ENCODE results near the gene RBBP5.
A peak's percentile ranks its signal among the peaks of the same experiment; 100 is the strongest.

RBBP5 gene

DNA sequence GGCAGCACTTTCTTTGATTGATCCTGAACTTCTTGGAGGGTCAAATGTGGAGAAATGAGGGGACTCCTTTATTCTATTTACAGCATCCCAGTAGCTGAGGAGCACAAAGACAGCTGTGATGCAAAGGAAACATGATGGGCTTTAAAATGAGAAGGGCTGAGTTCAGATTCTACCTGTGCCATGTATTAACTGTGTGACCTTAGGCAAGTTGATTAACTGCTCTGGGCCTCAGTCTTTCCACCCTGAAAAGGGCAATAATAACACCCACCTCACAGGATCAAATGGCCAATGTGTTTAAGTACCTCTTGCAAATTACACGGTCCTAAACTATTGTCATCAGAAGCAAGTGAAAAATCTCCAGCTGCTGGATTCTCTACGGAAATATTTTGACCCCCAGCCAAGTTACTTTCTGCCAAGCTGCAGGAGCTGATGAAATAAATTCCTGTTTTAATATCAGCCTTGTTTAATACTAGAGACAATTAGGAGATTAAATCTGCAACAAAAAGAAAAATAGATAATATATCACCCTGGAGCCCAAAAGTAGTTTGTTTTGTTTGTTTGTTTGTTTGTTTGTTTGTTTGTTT lies 53.2 kb downstream of the RBBP5 start:
- no peaks in the 10 kb centered on the region for H3K36me3 ChIP-seq (ENCODE audit: insufficient read depth)
- H3K27ac ChIP-seq: no peak overlapping the region
- H3K9ac ChIP-seq: no peak overlapping the region
- no peaks in the 10 kb centered on the region for H4K20me1 ChIP-seq (ENCODE audit: insufficient read depth)
- H3K4me3 ChIP-seq (IDR thresholded peaks at IDR 0.05; ENCODE audit: insufficient read depth, low read depth, low read length): no peak overlapping the region
- TF ChIP-seq, protein P1, sequence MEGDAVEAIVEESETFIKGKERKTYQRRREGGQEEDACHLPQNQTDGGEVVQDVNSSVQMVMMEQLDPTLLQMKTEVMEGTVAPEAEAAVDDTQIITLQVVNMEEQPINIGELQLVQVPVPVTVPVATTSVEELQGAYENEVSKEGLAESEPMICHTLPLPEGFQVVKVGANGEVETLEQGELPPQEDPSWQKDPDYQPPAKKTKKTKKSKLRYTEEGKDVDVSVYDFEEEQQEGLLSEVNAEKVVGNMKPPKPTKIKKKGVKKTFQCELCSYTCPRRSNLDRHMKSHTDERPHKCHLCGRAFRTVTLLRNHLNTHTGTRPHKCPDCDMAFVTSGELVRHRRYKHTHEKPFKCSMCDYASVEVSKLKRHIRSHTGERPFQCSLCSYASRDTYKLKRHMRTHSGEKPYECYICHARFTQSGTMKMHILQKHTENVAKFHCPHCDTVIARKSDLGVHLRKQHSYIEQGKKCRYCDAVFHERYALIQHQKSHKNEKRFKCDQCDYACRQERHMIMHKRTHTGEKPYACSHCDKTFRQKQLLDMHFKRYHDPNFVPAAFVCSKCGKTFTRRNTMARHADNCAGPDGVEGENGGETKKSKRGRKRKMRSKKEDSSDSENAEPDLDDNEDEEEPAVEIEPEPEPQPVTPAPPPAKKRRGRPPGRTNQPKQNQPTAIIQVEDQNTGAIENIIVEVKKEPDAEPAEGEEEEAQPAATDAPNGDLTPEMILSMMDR (conservative IDR thresholded peaks at IDR 0.05; ENCODE audit: low read depth, low read length): no peak
- H2AFZ ChIP-seq (ENCODE audit: low read depth): no peak overlapping the region
- H3K79me2 ChIP-seq (ENCODE audit: insufficient read depth, low read depth): no peaks in the 10 kb centered on the region
- H3K4me1 ChIP-seq (ENCODE audit: low read depth, poor library complexity, severe bottlenecking): no peaks in the 10 kb centered on the region
- H3K27me3 ChIP-seq (ENCODE audit: insufficient read depth, low read depth): peaks cover 11% of the 10 kb centered on the region
- H3K4me2 ChIP-seq: no peak overlapping the region

DNA sequence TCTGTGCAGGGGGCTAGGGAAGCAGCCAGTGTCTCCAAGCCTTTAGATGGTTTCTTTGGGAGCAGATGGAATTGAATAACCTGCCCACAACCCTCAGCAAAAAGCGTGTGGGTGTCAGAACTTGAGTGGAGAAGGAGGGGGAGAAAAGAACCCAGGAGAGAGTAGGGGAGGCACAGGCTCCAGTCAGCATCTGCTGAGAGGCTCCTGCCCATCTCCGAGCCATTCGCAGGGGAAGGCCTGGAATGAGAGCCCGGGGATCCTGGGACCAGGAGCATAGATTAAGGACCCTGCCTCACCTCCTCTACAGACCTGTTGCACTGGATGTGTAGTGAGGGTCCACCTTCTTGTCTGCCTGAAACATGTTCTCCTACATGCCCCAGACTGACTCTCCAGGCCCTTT lies 53.8 kb downstream of the RBBP5 start:
- Histone ChIP-seq H3K79me2 (ENCODE audit: insufficient read depth, low read depth) (no peaks in the 10 kb centered on the region), H2AFZ (ENCODE audit: low read depth) (no peak overlapping the region), H3K27me3 (ENCODE audit: insufficient read depth, low read depth) (peaks cover 11% of the 10 kb centered on the region), H3K36me3 (ENCODE audit: insufficient read depth) (no peaks in the 10 kb centered on the region), H3K4me3 (IDR thresholded peaks at IDR 0.05; ENCODE audit: insufficient read depth, low read depth, low read length) (no peak overlapping the region), H3K4me1 (ENCODE audit: low read depth, poor library complexity, severe bottlenecking) (no peaks in the 10 kb centered on the region), H3K4me2 (no peak overlapping the region), H3K9ac (no peak overlapping the region), H4K20me1 (ENCODE audit: insufficient read depth) (no peaks in the 10 kb centered on the region), H3K27ac (no peak overlapping the region)
- TF ChIP-seq, protein P1 (conservative IDR thresholded peaks at IDR 0.05; ENCODE audit: low read depth, low read length): no peak

DNA sequence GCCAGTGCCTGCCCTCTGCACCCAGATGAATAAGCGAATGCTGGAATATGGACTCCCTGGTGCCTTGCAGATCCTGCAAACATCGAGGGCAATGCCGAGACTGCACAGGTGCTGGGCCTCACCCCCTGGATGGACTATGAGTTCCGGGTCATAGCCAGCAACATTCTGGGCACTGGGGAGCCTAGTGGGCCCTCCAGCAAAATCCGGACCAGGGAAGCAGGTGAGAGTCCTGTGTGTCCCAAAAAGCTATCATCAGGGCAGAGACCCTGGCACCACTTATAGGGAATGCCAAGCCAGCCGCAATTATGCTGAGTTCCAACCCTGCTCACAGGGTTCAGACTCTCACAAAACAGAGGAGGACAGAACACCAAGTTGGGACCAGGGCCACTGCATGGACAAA lies 54.7 kb downstream of the RBBP5 start:
- Histone ChIP-seq H3K4me3 (IDR thresholded peaks at IDR 0.05; ENCODE audit: insufficient read depth, low read depth, low read length) (no peak overlapping the region), H3K4me1 (ENCODE audit: low read depth, poor library complexity, severe bottlenecking) (no peaks in the 10 kb centered on the region), H4K20me1 (ENCODE audit: insufficient read depth) (no peaks in the 10 kb centered on the region), H2AFZ (ENCODE audit: low read depth) (no peak overlapping the region), H3K9ac (no peak overlapping the region), H3K27me3 (ENCODE audit: insufficient read depth, low read depth) (peaks cover 16% of the 10 kb centered on the region), H3K36me3 (ENCODE audit: insufficient read depth) (no peaks in the 10 kb centered on the region), H3K79me2 (ENCODE audit: insufficient read depth, low read depth) (no peaks in the 10 kb centered on the region), H3K4me2 (no peak overlapping the region), H3K27ac (no peak overlapping the region)
- TF ChIP-seq, protein P1 (conservative IDR thresholded peaks at IDR 0.05; ENCODE audit: low read depth, low read length): no peak

DNA sequence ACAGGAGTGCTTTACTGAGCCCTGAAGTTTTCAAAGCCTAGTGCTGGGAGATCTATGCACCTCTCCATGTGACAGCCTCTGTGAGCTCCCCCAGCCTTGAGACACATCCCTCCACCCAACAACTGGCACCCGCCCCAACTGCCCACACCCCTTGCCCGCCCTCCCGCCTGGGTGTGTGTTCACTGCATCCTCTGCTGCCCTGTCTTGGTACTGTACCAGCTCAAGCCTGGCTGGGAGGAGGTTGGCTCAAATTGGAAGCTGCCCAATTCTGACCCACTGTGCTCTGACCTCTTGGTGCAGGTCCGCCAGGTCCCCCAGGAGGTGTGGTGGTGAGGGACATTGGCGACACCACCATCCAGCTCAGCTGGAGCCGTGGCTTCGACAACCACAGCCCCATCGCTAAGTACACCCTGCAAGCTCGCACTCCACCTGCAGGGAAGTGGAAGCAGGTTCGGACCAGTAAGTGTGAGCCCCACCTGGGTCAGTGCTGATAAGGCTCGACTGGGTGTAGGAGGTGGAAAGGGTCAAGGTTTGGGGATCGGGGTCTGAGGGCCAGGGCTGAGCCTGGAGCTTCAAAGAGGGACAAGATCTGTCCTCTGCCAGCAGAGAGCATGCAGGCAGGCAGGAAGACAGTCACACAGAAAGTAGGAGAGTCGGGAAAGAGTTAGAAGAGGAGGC lies 55.5 kb downstream of the RBBP5 start:
- no peak overlapping the region for H3K4me3 ChIP-seq (IDR thresholded peaks at IDR 0.05; ENCODE audit: insufficient read depth, low read depth, low read length)
- H3K27ac ChIP-seq: no peak overlapping the region
- no peaks in the 10 kb centered on the region for H3K36me3 ChIP-seq (ENCODE audit: insufficient read depth)
- no peak overlapping the region for H3K4me2 ChIP-seq
- H3K4me1 ChIP-seq (ENCODE audit: low read depth, poor library complexity, severe bottlenecking): no peaks in the 10 kb centered on the region
- H2AFZ ChIP-seq (ENCODE audit: low read depth): no peak overlapping the region
- peaks cover 16% of the 10 kb centered on the region for H3K27me3 ChIP-seq (ENCODE audit: insufficient read depth, low read depth)
- TF ChIP-seq, protein P1 (conservative IDR thresholded peaks at IDR 0.05; ENCODE audit: low read depth, low read length): 0 out of 2 replicates have a peak, but pooled peaks have one; percentile 17
- H4K20me1 ChIP-seq (ENCODE audit: insufficient read depth): no peaks in the 10 kb centered on the region
- no peaks in the 10 kb centered on the region for H3K79me2 ChIP-seq (ENCODE audit: insufficient read depth, low read depth)
- H3K9ac ChIP-seq: no peak overlapping the region
